HG02642 (cell line): ENCODE data around the gene COL21A1.
"Not testable (repeated sequence)": the region's sequence is repeated elsewhere in the genome, so short reads cannot be mapped to it uniquely, and the experiment has no call there.

Experiments used
- ATAC-seq: cut with Tn5 transposase; IDR thresholded peaks from one replicate; pipeline ENCODE4 v1.9.1; 2021; ENCODE audit warnings: mild to moderate bottlenecking; ENCODE audit not compliant: unreplicated experiment, poor library complexity

COL21A1 gene

GRCh38 chr6:56024931-56025330 lies 222.4 kb downstream of the COL21A1 start:
- no peak for ATAC-seq

GRCh38 chr6:56023829-56024228 lies 223.6 kb downstream of the COL21A1 start:
- ATAC-seq = no peak

DNA sequence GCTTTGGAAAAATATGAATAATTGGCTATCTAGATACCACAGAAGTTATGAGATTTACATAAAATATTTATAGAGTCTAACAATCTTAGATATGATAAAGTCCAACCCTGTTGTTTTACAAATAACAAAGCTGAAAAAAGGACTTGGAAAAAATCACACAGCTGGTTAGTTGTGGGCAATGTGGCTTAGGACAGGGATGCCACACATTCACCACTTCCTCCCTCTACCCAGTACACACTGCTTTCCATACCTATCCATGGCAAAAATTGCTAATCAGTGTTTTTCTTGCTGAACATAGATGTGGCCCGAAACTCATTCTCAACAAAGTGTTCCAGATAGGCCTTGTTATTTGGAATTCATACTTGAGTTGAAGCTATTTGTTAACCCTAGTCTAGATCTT lies 224.7 kb downstream of the COL21A1 start:
- no peak for ATAC-seq

- ATAC-seq = no peak
Observed at GRCh38 chr6:56021943-56022342, 225.4 kb downstream of the COL21A1 start.

DNA sequence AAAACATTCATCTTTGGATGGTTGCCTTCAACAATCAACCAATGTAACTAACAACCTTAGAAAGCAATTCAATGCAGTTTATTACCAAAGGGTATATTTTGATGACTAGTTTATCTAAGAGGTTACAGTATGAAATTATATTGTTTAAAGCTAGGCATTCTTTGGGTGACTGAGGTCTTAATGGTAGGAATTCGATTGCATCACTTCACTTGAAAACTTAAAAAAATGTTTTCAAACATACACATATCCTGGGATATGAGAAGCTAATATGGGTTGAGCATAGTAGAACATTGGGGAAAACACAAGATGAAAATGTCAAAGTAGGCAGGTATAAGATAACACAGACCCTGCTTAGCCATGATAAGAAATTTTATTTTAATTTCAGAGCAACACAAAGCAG lies 227.4 kb downstream of the COL21A1 start:
- no peak for ATAC-seq

- ATAC-seq = no peak
Observed at GRCh38 chr6:56017198-56017597, 230.2 kb downstream of the COL21A1 start.

- ATAC-seq = not testable (repeated sequence)
Observed at GRCh38 chr6:56014039-56014438, 233.3 kb downstream of the COL21A1 start.

DNA sequence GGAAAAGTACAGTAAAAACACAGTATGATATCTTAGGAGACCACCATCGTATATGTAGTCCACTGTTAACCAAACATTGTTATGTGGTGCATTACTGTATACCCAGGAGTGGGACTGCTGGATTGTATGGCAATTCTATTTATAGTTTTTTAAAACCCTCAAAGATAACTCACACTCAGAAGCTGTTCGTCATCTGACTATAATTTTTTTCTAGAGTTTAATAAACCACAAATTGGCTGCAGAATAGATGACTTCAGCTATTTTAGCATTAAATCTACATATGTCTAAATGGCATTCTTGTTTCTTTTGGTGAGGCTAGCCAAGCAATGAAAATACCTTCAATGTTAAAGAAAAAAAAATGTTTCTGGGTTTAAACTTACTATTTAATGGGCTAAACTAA lies 237.7 kb downstream of the COL21A1 start:
- no peak for ATAC-seq
